Ecto neural progenitor cell (in vitro differentiated cells): ENCODE measurements around the gene CLCNKB.
A peak's percentile ranks its signal among the peaks of the same experiment; 100 is the strongest.
"Not testable (repeated sequence)": the region's sequence is repeated elsewhere in the genome, so short reads cannot be mapped to it uniquely, and the experiment has no call there.

ENCODE experiments used
- DNase-seq: peaks from one replicate; pipeline ENCODE4 v3.0.0-alpha.2; 2018; ENCODE audit warnings: low spot score

CLCNKB gene

DNA sequence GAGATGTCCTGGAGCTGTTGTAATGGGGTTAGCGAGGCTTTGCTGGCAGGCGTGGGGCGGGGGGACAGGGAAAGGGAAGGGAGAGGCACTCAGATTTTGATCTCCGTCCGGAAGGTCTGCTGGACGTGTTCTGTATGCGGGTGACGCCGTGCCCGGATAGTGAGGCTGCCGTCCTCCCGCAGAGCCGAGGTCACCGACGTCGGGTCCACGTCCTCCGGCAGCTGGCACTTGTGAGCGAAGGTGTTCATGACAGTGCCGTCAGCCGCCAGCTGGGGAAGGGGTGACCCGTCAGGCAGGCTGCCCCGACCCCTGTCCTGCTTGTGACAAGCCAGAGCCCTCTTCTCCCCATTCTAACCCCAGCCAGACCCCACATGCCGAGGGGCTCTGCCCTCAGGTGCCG is 28.1 kb upstream of the CLCNKB start:
- no peak for DNase-seq

GRCh38 chr1:16015960-16016901 is 27.4 kb upstream of the CLCNKB start:
- DNase-seq, result no peak

DNA sequence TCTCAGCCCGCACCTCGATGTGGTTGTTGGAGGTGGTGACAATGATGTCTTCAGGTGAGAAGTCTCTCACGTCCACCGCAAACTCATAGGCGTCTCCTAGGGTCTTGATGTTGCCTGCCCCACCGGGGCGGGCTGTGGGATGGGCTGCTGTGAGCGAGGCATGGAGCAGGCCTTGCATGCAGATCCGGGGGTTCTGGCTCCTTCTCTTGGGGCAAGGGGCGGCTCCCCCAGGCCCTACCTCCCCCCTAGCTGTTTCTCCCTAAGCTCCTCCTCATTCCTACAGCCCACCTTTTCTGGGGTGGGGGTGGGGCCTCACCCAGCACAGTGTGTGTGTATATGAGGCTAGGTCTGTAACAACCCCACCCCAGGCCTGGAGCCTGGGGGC is 26.5 kb upstream of the CLCNKB start:
- DNase-seq, result no peak

DNA sequence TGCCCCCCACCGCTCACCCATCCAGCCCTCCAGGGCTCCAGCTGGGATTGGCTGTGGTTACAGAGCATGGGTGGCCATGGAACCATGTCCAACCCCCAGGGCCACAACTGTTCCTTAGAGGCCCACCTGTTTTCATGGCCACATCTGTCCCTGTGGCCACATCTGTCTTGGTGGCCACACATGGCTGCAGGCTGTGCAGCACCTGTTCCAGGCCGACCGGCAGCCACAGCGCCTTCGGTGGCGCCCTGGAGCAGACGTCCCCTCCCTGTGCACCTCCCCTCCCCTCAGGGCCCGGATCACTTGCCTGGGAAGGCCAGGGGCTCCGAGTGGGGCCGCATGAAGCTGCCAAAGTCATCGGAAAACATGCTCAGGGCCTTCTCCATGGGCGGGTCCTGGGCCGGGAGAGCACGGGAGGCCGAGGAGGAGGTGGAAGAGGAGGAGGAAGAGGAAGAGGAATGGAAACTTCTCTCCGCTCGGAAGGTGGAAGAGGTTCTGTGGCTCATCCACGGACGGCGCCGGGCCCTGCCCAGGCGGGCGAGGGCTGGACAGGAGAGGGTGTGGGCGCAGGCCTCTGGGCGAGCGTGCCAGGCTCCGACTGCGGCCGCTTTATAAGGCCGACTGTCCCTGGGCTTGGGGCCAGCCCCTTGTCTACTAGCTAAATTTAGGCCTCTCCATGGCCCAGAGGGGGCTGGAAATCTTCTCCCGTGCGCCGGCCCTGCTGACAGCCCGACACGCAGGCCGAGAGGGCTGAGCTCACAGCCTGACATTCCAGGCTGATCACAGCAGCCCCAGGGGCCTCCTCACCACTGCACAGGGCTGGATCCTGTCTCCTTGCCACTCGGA is 25.9 kb upstream of the CLCNKB start, which contains the start of gene HSPB7:
TSS of gene HSPB7 (minus strand) at position 583 of the 843 bp plus-strand sequence. CDS start at position 503, 80 bp downstream.
- peak; percentile 75 for DNase-seq

- DNase-seq, result no peak
Observed at GRCh38 chr1:16018308-16018707, 25.3 kb upstream of the CLCNKB start.

- no peak for DNase-seq
Observed at GRCh38 chr1:16018749-16019643, 24.6 kb upstream of the CLCNKB start.

GRCh38 chr1:16019644-16020277 is 23.8 kb upstream of the CLCNKB start:
- DNase-seq, result no peak

GRCh38 chr1:16020325-16020724 is 23.3 kb upstream of the CLCNKB start:
- no peak for DNase-seq

GRCh38 chr1:16020878-16021277 is 22.7 kb upstream of the CLCNKB start:
- DNase-seq, result not testable (repeated sequence)

GRCh38 chr1:16021681-16022080 is 21.9 kb upstream of the CLCNKB start, which contains the start of gene CLCNKA:
Gene CLCNKA, plus strand, starts transcription at chr1:16022036. Its CDS starts 584 bp downstream, at chr1:16022620.
- DNase-seq, result no peak

GRCh38 chr1:16022393-16022792 is 21.2 kb upstream of the CLCNKB start:
- no peak for DNase-seq

- DNase-seq, result no peak
Observed at GRCh38 chr1:16023050-16023653, 20.4 kb upstream of the CLCNKB start.

DNA sequence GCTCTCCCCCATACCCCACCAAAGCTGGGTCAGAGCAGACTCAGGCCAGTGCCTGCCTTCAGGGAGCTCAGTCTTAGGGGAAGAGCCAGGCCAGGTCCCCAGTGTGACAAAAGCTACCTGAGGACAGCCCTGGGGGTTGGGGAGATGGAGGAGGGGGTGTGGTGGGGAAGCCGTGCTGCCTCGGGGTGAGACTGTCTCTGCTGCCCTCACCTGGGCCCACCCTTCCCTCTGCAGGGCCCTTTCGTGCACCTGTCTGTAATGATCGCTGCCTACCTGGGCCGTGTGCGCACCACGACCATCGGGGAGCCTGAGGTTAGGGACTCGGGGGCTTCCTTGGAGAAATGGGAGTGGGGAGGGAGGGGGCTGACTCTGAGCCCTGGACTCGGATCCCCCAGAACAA is 17.3 kb upstream of the CLCNKB start:
- DNase-seq, result not testable (repeated sequence)

- DNase-seq, result peak; percentile 94
Observed at GRCh38 chr1:16026723-16027484, 16.7 kb upstream of the CLCNKB start.

DNA sequence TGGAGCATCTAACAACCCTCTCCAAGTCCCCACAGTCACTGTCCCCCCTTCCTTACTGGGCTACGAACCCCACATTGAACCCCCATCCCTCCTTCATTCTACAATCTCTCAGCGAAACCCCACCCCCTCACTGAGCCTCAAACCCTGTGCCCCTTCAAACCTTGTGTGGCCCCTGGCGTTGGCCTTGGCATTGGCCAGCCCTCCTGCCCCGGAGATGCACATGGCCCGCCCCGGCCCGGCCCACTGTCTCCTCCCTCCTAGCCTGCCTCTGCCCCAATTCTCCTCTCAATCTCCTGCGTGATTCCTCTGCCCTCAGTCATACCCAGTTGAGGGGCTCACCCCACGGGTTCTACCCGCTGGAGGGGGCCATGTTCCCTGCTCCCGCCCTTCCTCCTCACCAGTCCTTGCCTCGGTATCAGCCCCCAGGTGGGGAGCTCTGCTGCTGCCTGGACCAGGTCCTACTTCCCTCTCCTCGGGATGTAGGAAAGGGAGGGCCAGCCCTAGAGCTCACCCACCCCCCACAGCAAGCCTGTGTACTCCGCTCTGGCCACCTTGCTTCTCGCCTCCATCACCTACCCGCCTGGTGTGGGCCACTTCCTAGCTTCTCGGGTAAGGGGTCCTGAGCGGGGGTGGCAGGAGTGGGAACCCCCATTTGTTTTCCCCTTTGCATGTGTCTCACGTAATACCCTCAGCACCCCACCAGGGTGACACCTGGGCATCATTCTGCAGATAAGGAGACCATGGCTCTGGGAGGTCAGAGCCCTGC is 15.2 kb upstream of the CLCNKB start:
- DNase-seq, result no peak

GRCh38 chr1:16029003-16029268 is 14.6 kb upstream of the CLCNKB start:
- DNase-seq, result not testable (repeated sequence)

GRCh38 chr1:16029288-16029687 is 14.3 kb upstream of the CLCNKB start:
- DNase-seq, result no peak

DNA sequence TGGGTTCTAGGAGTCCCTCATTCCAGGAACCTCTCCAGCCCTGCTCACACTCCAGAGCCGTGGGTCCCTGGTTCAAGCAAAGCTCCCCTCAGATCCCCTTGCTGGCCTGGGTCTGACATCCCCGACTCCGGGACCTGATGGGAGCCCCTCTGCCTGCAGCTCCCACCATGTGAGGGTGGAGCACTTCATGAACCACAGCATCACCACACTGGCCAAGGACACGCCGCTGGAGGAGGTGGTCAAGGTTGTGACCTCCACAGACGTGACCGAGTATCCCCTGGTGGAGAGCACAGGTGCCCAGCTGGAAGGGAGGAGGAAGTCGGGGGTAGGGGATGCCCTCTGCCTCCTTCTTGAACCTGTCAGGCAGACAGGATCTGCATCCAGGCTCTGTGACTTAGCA is 12.0 kb upstream of the CLCNKB start:
- DNase-seq, result no peak

DNA sequence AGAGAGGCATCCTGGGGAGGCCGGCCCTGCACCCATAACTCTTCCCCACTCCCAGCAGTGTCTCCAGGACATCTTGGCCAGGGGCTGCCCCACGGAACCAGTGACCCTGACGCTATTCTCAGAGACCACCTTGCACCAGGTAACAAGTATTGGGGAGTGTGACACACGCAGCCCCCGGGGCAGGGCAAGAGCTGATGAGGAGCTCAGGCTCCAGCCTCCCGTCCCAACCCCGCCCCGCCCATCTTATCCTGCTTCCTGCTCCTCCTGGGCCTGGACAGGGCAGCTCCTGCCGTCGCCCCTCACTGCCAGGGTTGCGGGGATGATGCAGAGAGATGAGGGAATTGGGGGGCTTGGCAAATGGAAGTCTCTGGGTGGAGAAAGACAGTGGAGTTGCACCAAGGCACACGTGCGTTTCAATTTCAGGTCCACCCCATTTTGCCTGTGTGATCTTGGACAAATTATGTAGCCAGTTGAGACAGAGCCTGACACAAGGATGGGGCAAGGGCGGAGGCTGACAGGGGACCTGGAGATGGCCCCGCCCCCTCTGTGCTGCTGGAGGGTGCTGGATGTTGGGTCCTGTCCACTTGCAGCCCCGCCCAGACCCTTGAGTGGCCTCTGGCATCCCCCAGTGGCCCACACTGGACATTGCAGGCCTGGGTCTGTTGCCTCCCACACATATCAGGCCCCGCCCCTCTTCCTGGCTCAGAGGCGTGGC is 11.0 kb upstream of the CLCNKB start:
- DNase-seq, result peak; percentile 96
